HG02678 (cell line): ENCODE results near the gene STK32A.
"Not testable (repeated sequence)": the region's sequence is repeated elsewhere in the genome, so short reads cannot be mapped to it uniquely, and the experiment has no call there.

Experiments used
- ATAC-seq: cut with Tn5 transposase; IDR thresholded peaks from one replicate; pipeline ENCODE4 v1.9.1; 2021; ENCODE audit warnings: mild to moderate bottlenecking, moderate library complexity; ENCODE audit not compliant: unreplicated experiment

Gene STK32A

DNA sequence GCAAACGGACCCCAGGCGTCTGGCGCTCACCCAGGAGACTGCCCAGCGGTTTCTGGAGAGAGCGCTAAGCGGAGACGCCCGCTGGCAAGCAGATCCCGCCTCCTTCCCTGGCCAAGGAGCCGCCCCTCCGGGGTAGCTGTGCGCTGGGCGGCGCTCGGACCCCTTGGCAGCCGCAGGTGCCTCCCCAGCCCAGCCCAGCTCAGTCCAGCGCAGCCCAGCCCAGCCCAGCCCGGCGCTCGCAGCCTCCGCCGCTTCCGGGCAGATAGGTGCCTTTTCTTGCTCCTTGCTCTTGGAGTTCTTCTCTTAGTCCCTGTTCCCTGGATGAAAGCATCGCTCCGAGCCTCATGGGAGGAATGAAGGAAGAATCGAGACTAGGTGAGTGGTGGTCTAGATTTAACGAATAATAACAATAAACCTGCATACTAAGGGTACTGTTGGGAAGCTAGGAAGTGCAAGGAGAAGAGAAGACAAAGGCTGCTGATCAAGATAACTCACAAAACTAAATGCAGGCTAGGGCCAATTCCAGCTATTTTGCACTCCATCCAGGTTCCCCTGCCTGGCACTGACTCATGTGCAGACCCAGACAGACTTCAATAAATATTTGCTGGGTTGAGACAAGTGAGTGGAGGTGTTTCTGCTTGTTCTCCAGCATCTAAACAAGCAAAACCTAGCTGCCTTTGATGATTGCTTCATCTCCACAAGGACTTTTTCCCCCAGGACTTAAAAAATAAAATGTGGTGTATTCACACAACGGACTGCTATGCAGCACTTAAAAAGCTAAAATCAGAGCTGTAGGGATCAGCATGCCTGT, at the start of gene STK32A:
Gene STK32A, plus strand, starts transcription at position 202 of the 811 bp plus-strand sequence. CDS start 4,609 bp downstream, outside the sequence.
- ATAC-seq: no peak

DNA sequence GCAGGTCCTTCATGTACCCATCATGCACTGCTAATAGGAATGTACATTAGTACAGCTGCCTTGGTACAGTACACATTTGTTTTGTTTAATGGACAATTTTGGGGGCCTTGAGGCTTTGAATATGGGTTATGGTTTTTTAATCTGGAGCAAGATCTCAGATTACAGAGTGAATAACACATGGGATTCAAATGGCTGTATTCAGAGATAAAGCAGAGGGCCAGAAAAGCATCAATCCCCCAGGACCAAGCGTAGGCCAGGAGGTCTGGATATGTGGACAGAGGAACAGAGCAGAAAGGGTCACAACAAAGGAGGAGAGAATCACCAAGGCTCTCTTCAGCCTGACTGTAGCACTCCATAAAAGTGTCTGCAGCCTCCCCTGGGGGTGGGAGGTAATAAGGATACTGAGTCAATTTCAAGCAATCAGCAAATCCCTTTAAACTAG, 47.7 kb upstream of the STK32A start:
- no peak for ATAC-seq

DNA sequence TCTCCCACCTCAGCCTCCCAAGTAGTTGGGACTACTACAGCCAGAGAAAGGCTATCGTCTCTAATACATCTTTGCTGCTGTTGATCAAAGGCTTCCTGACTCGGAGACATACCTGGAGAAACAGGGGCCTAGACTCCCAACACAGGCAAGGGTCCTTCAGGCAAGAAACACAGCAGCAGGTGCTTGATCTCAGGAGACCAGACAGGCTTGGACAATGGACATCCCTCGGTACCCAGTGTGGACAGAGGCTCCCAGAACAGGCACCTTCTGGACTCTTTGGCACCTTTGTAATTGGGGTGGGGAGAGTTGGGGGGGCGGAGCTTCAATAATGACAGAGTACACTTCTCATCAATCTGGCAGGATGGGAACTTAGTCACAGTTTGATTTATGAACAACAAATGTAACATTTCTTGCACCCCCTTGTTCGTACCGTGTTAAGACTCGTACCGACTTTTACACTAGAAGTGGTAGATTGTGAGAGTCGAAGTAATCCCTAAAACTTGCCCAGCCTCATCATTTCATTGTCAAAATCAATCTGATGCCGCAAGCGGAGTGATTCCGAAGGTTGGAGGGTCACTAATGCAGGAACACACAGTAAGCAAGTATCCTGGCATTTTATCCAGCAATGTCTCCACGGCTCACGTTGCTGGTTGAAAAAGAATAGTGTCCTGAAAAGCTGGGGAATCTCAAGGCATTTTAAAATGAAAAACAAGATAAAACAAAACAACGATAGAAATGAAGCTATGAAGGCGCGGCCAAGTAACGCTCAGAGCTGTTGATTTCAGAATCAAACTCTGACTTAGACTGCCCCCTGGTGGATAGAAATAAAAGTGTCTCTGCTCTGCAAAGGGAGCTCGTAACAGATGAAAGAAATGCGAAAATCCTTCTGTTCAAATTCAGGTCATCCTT, 46.4 kb upstream of the STK32A start:
- ATAC-seq: peak; percentile 92

DNA sequence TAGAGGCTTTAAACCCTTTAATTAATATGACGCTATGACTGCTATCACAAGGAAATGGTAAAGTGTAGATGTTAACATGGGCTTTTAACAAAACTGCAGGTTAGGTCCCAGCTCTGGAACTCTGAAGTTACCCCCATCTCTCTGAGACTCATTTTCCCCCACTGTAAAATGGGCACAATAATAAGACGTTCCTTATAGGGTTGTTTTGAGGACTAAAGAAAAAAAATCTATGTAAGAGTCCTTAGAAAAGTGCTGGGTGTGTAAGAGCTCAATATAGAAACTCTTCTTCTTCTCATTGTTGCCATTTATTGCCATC, 45.8 kb upstream of the STK32A start:
- ATAC-seq: peak; percentile 13

GRCh38 chr5:147190331-147190730, 44.5 kb upstream of the STK32A start:
- ATAC-seq: no peak

- no peak for ATAC-seq
Observed at GRCh38 chr5:147193123-147193522, 41.7 kb upstream of the STK32A start.

DNA sequence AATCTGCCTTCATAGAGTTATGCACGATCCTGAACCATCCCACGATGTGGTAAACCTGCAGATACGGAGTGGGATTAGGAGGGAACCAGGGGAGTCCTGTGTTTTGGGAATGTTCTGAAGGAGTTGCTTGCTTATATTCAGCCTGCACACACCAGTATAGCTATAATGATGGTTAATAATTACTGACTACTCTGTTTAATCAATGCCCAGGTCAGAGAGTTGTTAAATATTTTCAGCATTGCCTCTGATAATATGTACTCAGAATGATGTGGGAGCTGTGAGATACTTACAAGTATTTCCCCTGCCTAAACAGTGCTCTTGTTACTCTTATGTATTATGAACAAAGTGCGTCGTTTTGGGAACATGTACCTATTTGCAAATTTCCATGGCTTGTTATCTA, 34.8 kb upstream of the STK32A start:
- ATAC-seq: no peak

GRCh38 chr5:147203213-147203612, 31.6 kb upstream of the STK32A start:
- no peak for ATAC-seq

DNA sequence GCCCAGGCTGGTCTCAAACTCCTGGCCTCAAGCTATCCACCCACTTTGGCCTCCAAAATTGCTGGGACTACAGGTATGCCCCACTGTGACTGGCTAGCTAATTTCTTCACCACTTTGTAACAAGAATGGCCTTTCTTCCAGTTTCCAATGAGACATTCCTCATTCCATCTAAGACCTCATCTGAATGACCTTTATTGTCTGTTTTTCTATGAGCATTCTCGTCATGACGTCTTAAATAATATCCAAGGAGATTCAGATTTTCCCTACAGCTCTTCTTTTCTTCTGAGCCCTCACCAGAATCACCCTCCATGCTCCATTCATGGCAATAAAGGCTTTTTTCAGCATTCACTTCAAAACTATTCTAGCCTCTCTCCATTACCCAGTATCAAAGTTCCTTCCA, 30.2 kb upstream of the STK32A start:
- no peak for ATAC-seq

DNA sequence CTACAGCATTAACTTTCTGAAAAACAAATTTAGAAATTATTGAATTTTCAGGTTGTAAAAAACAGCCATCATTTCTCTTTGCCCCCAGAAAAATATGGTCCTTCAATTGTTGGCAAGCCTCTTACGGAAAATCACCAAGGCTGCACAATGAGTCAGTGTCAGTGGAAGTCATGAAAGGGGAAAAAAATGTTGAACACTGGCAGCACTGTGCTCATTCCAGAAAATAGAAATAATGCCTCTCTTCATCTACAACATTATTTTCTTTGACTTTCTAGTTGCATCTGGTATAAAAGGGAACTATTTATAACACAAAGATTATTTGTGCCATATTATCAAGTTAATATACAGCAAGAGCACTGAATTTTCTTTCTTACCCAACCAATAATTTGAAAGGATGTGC, 26.7 kb upstream of the STK32A start:
- no peak for ATAC-seq

GRCh38 chr5:147216552-147217154, 18.2 kb upstream of the STK32A start:
- ATAC-seq: no peak

GRCh38 chr5:147223343-147223742, 11.5 kb upstream of the STK32A start:
- ATAC-seq: no peak

DNA sequence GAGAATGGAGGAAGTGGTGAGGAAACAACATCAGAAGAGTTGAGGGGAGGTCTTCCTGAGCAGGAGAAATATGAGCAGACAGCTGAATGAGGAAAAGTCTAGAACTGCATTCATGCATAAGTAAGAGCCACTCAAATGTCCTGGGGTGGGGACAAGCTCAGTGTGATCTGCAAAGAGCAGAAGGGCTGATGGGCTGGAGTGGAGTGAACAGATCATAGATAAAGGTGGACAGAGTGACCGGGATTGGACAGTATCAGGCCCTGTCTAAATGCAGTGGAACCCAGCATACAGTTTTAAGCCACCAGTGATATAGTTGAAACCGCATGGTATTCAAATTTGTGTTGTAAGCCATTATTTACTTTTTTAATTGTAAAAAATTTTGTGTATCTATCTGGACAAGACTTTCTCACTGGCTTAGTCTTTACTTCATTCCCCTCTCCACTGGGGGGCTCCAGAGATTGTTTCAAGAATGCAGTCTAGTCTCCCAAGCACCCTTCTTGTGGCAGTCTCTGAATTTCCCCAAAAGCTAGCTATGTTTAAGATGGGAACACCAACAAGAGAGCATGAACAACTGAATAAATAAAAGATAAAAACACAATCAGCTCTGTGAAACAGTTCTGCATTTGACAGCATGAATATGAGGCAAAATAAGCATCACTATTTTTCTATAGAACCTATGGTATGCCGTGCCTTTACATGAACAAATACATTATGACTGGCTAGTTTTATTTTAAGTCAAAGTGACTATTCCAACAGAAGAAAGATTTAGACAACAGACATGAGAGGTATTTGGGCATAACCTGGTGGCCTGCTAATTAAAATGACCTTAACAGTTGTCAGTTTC, 10.7 kb upstream of the STK32A start:
- no peak for ATAC-seq

DNA sequence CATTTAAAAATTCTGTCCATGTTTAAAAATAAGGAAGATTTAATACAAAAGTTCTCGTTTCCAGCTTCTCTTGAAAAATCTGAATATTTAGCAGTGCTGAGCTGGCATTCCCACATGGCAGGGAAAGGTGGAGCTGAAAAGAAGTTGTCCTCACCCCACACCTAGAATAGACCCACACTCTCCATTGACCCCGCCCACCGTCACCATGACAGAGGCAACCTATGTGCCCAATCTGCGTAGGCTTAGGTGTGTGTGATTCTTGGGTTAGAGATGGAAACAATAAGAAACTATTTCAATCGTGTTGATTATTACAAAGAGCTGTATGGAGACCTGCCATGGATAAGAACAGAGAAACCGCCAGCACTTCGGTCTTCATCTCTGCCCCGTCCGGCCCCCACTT, 8.9 kb upstream of the STK32A start:
- no peak for ATAC-seq

DNA sequence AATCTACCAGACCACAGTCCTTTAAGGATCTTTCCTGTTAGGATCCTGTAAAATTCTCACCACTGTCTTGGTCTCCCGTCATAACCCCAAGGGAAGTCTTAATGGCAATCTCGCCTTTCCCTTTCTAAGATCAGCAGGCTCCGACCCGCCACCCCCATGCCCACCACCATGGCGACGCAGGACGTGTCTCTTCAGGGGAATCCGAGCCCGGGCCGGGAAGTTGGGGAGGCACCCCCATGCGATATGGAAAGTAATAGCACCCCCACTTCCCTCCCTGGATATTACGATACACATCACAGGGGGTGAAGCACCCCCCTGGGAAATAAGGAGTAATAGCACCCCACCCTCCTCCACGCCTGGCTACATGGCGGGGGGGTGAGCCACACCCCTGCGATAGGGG, 8.3 kb upstream of the STK32A start:
- ATAC-seq: no peak

- ATAC-seq: no peak
Observed at GRCh38 chr5:147234239-147234824, 494 bp upstream of the STK32A start.

GRCh38 chr5:147240266-147240985, 5.6 kb downstream of the STK32A start:
- no peak for ATAC-seq

- ATAC-seq: not testable (repeated sequence)
Observed at GRCh38 chr5:147243238-147243637, 8.4 kb downstream of the STK32A start.

GRCh38 chr5:147245381-147246165, 10.7 kb downstream of the STK32A start:
- no peak for ATAC-seq
